Activated CD4-positive, alpha-beta T cell treated with anti-CD3 and anti-CD28 coated beads, Interleukin-2, amount 50 U/mL, for 1 hour (primary cell): ENCODE measurements around the gene NFIC.

Experiments
- DNase-seq: peaks from one replicate; pipeline ENCODE4 v3.0.0-alpha.2; 2020

Gene NFIC

GRCh38 chr19:3513229-3514140 is 147.1 kb downstream of the NFIC start:
- DNase-seq: no peak

GRCh38 chr19:3514930-3515329 is 148.5 kb downstream of the NFIC start:
- DNase-seq: no peak

- no peak for DNase-seq
Observed at GRCh38 chr19:3515891-3516422, 149.6 kb downstream of the NFIC start.

GRCh38 chr19:3516675-3517207 is 150.4 kb downstream of the NFIC start:
- DNase-seq: peak; percentile 45

GRCh38 chr19:3517638-3518037 is 151.3 kb downstream of the NFIC start:
- DNase-seq: no peak

GRCh38 chr19:3518255-3518654 is 151.9 kb downstream of the NFIC start:
- DNase-seq: no peak

GRCh38 chr19:3518659-3519058 is 152.3 kb downstream of the NFIC start:
- no peak for DNase-seq
